NCI-H2081 treated with DMSO at 0.1 percent for 48 hours (cell line): Measurements from ENCODE around the gene CCL19.
"Not testable (repeated sequence)": the region's sequence is repeated elsewhere in the genome, so short reads cannot be mapped to it uniquely, and the experiment has no call there.

ENCODE experiments used
- DNase-seq: peaks from one replicate; lab custom pipeline; 2025; lab: John Stamatoyannopoulos, UW

Gene CCL19

GRCh38 chr9:34690983-34691935 is at the start of gene CCL19:
Gene CCL19 (minus strand): TSS chr9:34691276. CDS start chr9:34691139, 137 bp downstream.
- DNase-seq, result no peak

GRCh38 chr9:34740176-34740575 is 49.1 kb upstream of the CCL19 start:
- not testable (repeated sequence) for DNase-seq

DNA sequence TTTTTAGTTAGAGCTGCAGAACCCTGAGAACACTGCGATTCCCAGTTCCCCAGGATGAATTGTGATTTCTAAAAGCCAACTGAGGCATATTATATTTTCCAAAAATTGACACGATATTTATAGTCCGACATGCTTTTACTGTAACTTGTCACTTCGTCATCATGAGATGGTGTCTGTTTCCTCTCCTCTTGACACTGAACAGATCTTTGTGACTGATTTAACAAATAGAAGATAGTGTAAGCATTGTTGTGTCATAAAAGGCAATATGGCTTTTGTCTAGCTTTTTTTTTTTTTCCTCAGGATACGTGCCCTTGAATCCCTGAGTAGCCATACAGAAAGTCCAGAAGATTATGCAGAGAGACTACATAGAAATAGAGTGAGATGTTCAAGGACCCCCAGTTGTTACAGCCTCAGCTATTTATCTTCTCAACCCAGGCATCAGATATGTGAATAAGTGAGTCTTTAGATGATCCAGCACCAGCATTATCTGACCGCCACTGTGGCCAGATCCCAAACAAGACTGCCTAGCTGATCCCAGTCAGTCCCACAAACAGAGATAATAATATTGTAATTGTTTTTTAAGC is 46.7 kb upstream of the CCL19 start:
- no peak for DNase-seq

- DNase-seq, result no peak
Observed at GRCh38 chr9:34734720-34735119, 43.6 kb upstream of the CCL19 start.

GRCh38 chr9:34732886-34733285 is 41.8 kb upstream of the CCL19 start:
- no peak for DNase-seq

DNA sequence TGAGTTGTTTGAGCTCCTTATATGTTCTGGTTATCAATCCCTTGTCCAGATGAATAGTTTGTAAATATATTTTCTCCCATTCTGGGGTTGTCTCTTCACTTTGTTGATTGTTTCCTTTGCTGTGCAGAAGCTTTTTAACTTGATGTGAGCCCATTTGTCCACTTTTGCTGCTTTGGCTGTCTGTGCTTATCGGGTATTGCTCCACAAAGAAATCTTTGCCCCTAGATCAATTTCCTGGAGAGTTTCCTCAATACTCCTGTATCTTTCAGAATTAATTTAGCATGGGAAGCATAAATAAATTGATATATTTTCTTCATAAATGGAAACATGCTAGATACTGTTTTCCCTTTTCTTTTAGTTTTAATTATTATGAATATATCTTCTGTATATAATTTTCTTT is 41.4 kb upstream of the CCL19 start:
- no peak for DNase-seq

DNA sequence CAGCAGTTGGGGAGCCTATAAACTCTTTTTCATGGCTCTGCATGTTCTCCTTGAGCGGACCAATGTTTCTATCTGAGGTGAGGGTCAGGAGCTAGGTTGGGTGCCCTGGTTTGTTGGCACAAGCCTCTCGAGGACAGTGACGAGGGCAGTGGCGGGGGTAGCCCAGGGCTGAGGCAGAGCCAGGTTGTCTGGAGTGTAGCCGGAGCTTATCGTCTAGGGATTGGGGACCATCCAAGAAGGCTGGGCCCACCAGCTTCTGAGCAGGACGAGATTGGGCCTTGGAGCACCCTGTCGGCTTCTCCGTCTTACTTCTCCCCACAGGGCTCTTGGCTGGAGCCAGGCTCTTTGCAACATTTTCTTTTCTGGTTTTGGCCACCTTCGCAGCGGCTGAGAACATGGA is 32.1 kb upstream of the CCL19 start:
- no peak for DNase-seq

DNA sequence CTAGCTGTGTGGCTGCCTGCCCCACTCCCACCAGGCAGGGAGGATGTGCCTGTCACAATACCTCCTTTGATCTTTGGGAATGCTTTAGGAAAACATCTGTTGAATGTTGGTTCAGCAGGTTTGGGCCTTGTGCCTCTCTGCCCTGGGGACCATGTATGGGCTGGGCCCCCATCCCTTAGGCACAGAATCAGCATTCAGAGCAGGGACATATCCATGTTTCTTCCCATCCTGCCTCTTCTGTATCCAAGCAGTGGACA is 28.6 kb upstream of the CCL19 start:
- not testable (repeated sequence) for DNase-seq

- DNase-seq, result no peak
Observed at GRCh38 chr9:34719021-34719768, 28.1 kb upstream of the CCL19 start.

GRCh38 chr9:34717996-34718614 is 27.0 kb upstream of the CCL19 start:
- DNase-seq, result no peak

GRCh38 chr9:34716711-34717110 is 25.6 kb upstream of the CCL19 start:
- no peak for DNase-seq

- no peak for DNase-seq
Observed at GRCh38 chr9:34715639-34716215, 24.7 kb upstream of the CCL19 start.

GRCh38 chr9:34714007-34714406 is 22.9 kb upstream of the CCL19 start:
- DNase-seq, result no peak

DNA sequence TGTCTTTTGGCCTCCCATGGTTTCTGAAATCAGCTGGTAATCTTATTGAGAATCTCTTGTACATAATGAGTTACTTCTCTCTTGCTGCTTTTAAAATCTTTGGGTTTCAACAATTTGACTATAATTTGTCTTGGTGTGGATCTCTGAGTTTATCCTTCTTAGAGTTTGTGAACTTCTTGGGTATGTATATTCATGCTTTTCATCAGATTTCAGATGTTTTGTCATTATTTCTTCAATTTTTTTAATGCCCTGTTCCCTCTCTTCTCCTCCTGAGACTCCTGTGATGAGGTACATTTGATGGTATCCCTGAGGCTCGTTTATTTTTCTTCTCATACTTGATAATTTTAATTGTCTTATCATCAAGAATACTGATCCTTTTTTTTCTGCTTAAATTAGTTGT is 21.1 kb upstream of the CCL19 start:
- no peak for DNase-seq

- DNase-seq, result no peak
Observed at GRCh38 chr9:34710023-34710422, 18.9 kb upstream of the CCL19 start, which contains the start of gene CCL21. Gene CCL21 (minus strand): TSS chr9:34710136. CDS start chr9:34710066, 70 bp downstream.

DNA sequence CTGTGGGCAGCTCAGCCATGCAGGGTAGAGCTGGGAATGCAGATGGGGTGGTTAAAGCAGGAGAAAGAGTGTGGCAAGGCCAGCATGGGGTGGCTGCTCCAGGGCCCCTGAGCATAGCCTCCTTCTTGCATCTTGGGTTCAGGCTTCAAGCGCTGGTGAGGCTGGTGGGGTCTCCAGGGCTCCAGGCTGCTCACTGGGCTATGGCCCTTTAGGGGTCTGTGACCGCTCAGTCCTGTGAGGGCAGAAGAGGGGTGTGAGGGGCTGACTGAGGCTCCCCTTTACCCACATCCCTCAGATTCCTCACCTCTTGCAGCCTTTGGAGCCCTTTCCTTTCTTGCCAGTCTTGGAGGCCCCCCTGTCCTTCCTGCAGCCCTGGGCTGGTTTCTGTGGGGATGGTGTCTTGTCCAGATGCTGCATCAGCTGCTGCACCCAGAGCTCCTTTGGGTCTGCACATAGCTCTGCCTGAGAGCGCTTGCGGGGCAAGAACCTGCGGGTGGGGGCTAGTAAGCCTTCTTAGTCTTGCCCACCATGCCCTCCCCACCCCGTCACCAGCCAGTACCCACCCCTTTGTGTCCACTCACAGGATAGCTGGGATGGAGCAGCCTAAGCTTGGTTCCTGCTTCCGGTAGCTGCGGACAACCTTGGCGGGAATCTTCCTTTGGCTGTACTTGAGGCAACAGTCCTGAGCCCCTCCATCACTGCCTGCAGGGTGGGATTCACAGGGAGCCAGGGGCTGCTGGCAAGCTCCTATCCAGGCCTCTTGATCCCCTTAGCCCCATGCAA is 18.3 kb upstream of the CCL19 start:
- DNase-seq, result no peak

- no peak for DNase-seq
Observed at GRCh38 chr9:34707130-34707529, 16.1 kb upstream of the CCL19 start.

DNA sequence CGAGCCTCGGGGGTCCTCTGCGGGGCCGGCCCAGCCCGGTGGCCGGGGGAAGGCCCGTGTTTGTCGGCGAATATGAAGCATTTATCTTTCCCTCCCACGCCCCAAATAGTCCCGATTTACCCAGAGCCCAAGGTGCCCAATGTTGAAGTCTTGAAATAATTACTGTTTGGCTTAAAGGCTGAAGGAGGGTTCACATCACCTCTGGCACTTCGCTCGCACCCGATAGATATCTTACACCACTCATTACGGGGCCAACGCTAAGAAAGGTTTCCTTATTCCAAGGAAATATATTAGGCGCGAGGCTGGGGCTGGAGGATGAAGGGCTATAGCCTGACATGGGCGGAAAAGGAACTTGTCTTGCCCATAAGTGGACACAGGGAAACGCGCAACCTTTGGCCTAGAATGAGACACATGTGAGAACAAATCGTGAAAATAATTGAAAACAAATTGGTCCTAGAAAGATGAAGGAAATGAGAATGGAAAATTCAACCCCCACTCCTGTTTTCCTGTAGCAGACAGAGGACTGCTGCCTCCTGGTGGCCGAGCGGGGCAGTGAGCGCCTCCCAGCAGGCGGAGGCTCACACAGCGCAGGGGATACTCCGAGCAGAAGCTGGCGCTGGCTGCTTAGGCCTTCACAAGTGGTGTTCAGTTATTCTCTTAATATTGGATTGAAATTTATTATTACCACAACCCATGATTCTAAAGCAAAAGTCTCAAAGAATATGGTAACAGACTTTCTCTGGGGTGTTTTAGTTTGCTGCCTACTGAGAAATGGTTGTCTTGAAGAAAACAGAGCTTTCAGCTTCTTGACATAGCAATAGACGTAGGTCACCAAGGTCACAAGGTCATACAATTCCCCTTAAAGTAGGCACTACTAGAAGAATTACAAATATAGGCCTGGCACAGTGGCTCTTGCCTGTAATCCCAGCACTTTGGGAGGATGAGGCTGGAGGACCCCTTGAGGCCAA is 11.0 kb upstream of the CCL19 start:
- no peak for DNase-seq

DNA sequence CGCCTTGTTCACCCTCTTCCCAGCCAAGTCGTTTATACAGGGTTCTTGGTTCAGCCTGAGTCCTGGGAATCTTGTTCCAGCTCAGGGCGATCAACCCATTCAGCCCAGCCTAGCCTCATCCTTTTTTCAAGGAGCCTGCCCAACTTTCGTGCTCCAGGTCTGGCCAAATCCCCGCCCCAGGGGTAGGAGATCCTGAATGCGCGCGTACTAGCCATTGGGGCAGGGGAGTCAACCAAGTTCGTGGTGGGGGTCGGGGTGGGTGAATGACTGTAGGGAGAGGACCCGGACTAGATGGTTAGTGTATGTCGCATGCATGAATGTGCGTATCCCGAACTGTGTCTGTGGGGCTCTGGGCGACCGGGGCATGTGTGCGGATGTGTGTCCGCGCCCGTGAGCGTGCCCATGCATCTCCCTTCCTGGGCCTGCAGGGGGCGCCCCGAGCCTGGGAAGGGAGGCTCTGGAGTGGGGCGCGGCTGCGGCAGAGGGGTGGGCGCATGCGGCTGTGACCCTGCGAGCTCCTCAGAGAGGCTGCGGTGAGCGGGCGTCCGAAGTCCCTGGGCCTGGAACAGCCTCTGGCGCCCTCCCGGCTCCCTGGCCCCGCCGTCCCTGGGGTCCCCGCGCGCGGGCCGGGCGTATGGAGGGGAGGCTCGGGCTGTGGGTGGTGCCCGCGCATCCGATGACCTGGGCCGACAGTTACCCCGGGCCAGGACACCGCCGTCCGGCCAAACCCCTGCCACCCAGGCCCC is 10.1 kb upstream of the CCL19 start:
- DNase-seq, result peak; percentile 6
